Glutamatergic neuron (in vitro differentiated cells): ENCODE data around the gene KIAA1191. TPM values are rescaled to one million over a fixed set of nuclear protein-coding genes. Genes with fewer than 3 reads are reported as not detected.

ENCODE experiments used
- DNase-seq: peaks from one replicate; pipeline ENCODE4 v3.0.0; 2022
- H3K27ac Mint-ChIP-seq: one replicate; pipeline ENCODE4 v1.8.0; 2020; ENCODE audit warnings: mild to moderate bottlenecking, mixed read lengths, inconsistent platforms; ENCODE audit not compliant: unreplicated experiment
- H3K27me3 Mint-ChIP-seq: one replicate; pipeline ENCODE4 v1.8.0; 2020; ENCODE audit warnings: mild to moderate bottlenecking, moderate library complexity, mixed read lengths, inconsistent platforms; ENCODE audit not compliant: unreplicated experiment
- H3K36me3 Mint-ChIP-seq: one replicate; pipeline ENCODE4 v1.8.0; 2020; ENCODE audit warnings: mild to moderate bottlenecking, mixed read lengths, inconsistent platforms; ENCODE audit not compliant: unreplicated experiment
- H3K4me1 Mint-ChIP-seq: one replicate; pipeline ENCODE4 v1.8.0; 2020; ENCODE audit warnings: mild to moderate bottlenecking, low read depth, mixed read lengths, inconsistent platforms; ENCODE audit not compliant: unreplicated experiment
- H3K4me3 Mint-ChIP-seq: one replicate; pipeline ENCODE4 v1.8.0; 2020; ENCODE audit warnings: mild to moderate bottlenecking, mixed read lengths, inconsistent platforms; ENCODE audit not compliant: unreplicated experiment
- H3K9me3 Mint-ChIP-seq: one replicate; pipeline ENCODE4 v1.8.0; 2020; ENCODE audit warnings: mild to moderate bottlenecking, moderate library complexity, mixed read lengths, inconsistent platforms; ENCODE audit not compliant: unreplicated experiment
- CTCF ChIP-seq: fragments of 200-600 bp; sonication (generic); IDR thresholded peaks from one replicate; pipeline ENCODE4 v1.5.0; 2021; ENCODE audit not compliant: partially characterized antibody, unreplicated experiment
- total RNA-seq: library from RNA; stranded (reverse); fragmentation: NEBNext Ultra II Directional; extraction: Animal tissue kit (Norgen Biotek cat#: 25700); gene quantifications from one replicate; pipeline ENCODE4 v1.2.1, GENCODE V29; 2021; ENCODE audit not compliant: unreplicated experiment

Gene KIAA1191
- total RNA-seq, 1 donor from 2014 or later: 203 TPM

DNA sequence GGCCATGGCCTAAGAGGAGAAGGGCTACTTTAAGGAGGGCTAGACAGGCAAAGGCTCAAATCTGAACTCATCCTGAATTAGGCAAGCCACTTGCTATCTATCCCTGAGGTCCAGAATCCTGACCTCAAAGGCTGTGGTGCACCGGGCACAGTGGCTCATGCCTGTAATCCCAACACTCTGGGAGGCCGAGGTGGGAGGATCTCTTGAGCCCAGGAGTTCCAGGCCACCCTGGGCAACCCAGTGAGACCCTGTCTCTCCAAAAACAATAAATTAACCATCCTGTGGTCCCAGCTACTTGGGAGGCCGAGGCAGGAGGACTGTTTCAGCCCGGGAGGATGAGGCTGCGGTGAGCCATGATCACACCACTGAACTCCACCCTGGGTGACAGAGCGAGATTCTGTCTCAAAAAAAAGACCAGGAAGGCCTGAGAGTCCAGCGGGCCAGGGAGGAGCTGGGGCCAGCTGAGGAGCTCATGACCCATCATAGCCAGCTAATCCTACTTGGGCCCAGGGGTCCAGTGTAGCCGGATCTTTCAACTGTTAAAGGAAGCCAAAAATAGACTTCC, 22.9 kb upstream of the KIAA1191 start:
- H3K4me1 Mint-ChIP-seq: peaks cover 9% of the 10 kb centered on the region

DNA sequence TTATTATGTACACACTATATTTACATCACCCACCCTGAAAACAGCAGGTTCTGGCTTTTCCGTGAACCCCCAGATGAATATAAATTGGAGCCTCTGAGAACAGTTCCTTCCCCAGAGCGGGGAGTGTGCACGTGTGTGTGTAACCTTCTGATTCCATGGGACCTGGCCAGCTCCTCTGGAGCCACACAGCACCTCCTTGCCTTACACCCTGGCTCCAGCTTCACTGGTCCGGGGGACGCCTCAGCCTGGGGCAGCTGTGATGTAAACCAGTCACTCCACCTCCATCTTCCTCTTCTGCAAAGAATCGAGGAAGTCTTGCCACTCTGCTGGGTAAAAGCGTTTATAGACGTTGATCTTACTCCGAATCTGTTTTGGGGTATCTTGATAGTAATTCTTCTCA, 22.4 kb upstream of the KIAA1191 start:
- H3K4me3 Mint-ChIP-seq: no peak overlapping the region
- peaks cover 8% of the 10 kb centered on the region for H3K9me3 Mint-ChIP-seq
- H3K27me3 Mint-ChIP-seq: peaks cover 7% of the 10 kb centered on the region
- no peak for DNase-seq
- H3K27ac Mint-ChIP-seq: no peak overlapping the region
- TF ChIP-seq CTCF: no peak
- H3K4me1 Mint-ChIP-seq: peaks cover 9% of the 10 kb centered on the region
- H3K36me3 Mint-ChIP-seq: no peaks in the 10 kb centered on the region

More for the DNA sequence above, 22.9 kb upstream of the KIAA1191 start:
- Mint-ChIP-seq H3K27ac (no peak overlapping the region), H3K36me3 (no peaks in the 10 kb centered on the region), H3K9me3 (peaks cover 11% of the 10 kb centered on the region), H3K4me3 (no peak overlapping the region), H3K27me3 (peaks cover 10% of the 10 kb centered on the region)
- no peak for TF ChIP-seq CTCF
- no peak for DNase-seq

- peaks cover 4% of the 10 kb centered on the region for H3K27me3 Mint-ChIP-seq
- H3K36me3 Mint-ChIP-seq: no peaks in the 10 kb centered on the region
- H3K4me1 Mint-ChIP-seq: peaks cover 9% of the 10 kb centered on the region
- DNase-seq: no peak
- no peak for TF ChIP-seq CTCF
- H3K27ac Mint-ChIP-seq: no peak overlapping the region
- no peak overlapping the region for H3K4me3 Mint-ChIP-seq
- peaks cover 5% of the 10 kb centered on the region for H3K9me3 Mint-ChIP-seq
Measured at GRCh38 chr5:176383248-176383905, 21.8 kb upstream of the KIAA1191 start.

- peaks cover under 1% of the 10 kb centered on the region for H3K27me3 Mint-ChIP-seq
- no peaks in the 10 kb centered on the region for H3K36me3 Mint-ChIP-seq
- no peak overlapping the region for H3K4me3 Mint-ChIP-seq
- peaks cover under 1% of the 10 kb centered on the region for H3K9me3 Mint-ChIP-seq
- DNase-seq: no peak
- TF ChIP-seq CTCF: no peak
- H3K4me1 Mint-ChIP-seq: peaks cover 6% of the 10 kb centered on the region
- H3K27ac Mint-ChIP-seq: no peak overlapping the region
Measured at GRCh38 chr5:176382721-176383120, 21.2 kb upstream of the KIAA1191 start.

- H3K27me3 Mint-ChIP-seq: no peaks in the 10 kb centered on the region
- TF ChIP-seq CTCF: no peak
- H3K4me1 Mint-ChIP-seq: peaks cover 1% of the 10 kb centered on the region
- DNase-seq: no peak
- no peaks in the 10 kb centered on the region for H3K36me3 Mint-ChIP-seq
- no peak overlapping the region for H3K27ac Mint-ChIP-seq
- no peaks in the 10 kb centered on the region for H3K9me3 Mint-ChIP-seq
- no peak overlapping the region for H3K4me3 Mint-ChIP-seq
Measured at GRCh38 chr5:176381979-176382378, 20.4 kb upstream of the KIAA1191 start.
